H1 (cell line): ENCODE data around the gene LUZP1. TPM values are rescaled to one million over a fixed set of nuclear protein-coding genes. Genes with fewer than 3 reads are reported as not detected.

Experiments used
- CTCF ChIA-PET: fragments of 300-600 bp; sonication (Branson Sonifier 250); formaldehyde crosslinking; loops from one replicate; lab custom pipeline; 2021; ENCODE audit not compliant: partially characterized antibody; lab: Charles Lee
- POLR2A ChIA-PET: fragments of 300-600 bp; sonication (Branson Sonifier 250); formaldehyde crosslinking; loops from one replicate; lab custom pipeline; 2021; ENCODE audit warnings: inconsistent platforms; ENCODE audit not compliant: partially characterized antibody; lab: Charles Lee
- DNase-seq, 2 experiments: peaks; one replicate each; pipeline versions ENCODE4 v3.0.0 to v3.0.0-alpha.2; 2010 to 2022; ENCODE audit warnings: low spot score in 2 of 2, low read depth in 1 of 2, mixed read lengths in 1 of 2
- FAIRE-seq: peaks from 2 replicates; lab custom pipeline; 2011; peaks lifted over from hg19 to GRCh38; lab: Jason Lieb, UNC
- H2AFZ ChIP-seq: 2 replicates; pipeline ENCODE4 v1.8.1; 2012; ENCODE audit warnings: low read length, inconsistent platforms
- H2AK5ac ChIP-seq: 2 replicates; pipeline ENCODE4 v1.6.1; 2013; ENCODE audit warnings: low read depth, low read length
- H2BK120ac ChIP-seq: replicated peaks from 2 replicates; pipeline ENCODE3; 2013; ENCODE audit warnings: low read depth, low read length, inconsistent platforms
- H2BK12ac ChIP-seq: 2 replicates; pipeline ENCODE4 v1.6.1; 2013; ENCODE audit warnings: low read depth, low read length
- H2BK15ac ChIP-seq: 2 replicates; pipeline ENCODE4 v1.6.1; 2013; ENCODE audit warnings: low read length
- H2BK20ac ChIP-seq: 2 replicates; pipeline ENCODE4 v1.6.1; 2013; ENCODE audit warnings: low read length
- H2BK5ac ChIP-seq: 2 replicates; pipeline ENCODE4 v1.6.1; 2013; ENCODE audit warnings: low read depth, low read length
- H3K14ac ChIP-seq: 2 replicates; pipeline ENCODE4 v1.6.1; 2013; ENCODE audit warnings: inconsistent platforms; ENCODE audit not compliant: insufficient read length
- H3K18ac ChIP-seq: 2 replicates; pipeline ENCODE4 v1.6.1; 2013; ENCODE audit warnings: low read length; ENCODE audit errors: extremely low read depth
- H3K23ac ChIP-seq: 2 replicates; pipeline ENCODE4 v1.6.1; 2013; ENCODE audit warnings: inconsistent platforms; ENCODE audit not compliant: insufficient read length
- H3K23me2 ChIP-seq: 2 replicates; pipeline ENCODE4 v1.6.1; 2013; ENCODE audit warnings: low read depth, low read length
- H3K27ac ChIP-seq: 2 replicates; pipeline ENCODE4 v1.6.1; 2011; ENCODE audit warnings: low read depth, low read length, inconsistent platforms
- H3K27me3 ChIP-seq, 4 experiments: replicated peaks in 1 of 4; 1 replicate in 1 of 4; 2 replicates in 3 of 4; pipeline versions ENCODE4 v1.6.1 to v1.8.1; 2011 to 2013; ENCODE audit warnings: low read length in 3 of 4, mild to moderate bottlenecking in 3 of 4, inconsistent platforms in 2 of 4, mixed read lengths in 2 of 4, moderate library complexity in 1 of 4; ENCODE audit not compliant: control insufficient read depth in 3 of 4, insufficient read depth in 3 of 4; ENCODE audit errors: extremely low read depth in 1 of 4
- H3K36me3 ChIP-seq, 4 experiments: 2 replicates each; pipeline versions ENCODE4 v1.6.1 to v1.8.1; 2011 to 2013; ENCODE audit warnings: mild to moderate bottlenecking in 4 of 4, low read length in 3 of 4, moderate library complexity in 2 of 4, control low read depth in 1 of 4, inconsistent platforms in 1 of 4; ENCODE audit not compliant: insufficient read depth in 4 of 4, control insufficient read depth in 2 of 4
- H3K4ac ChIP-seq: replicated peaks from 2 replicates; pipeline ENCODE3; 2013; ENCODE audit warnings: low read length, low read depth, mixed read lengths, inconsistent platforms; ENCODE audit not compliant: insufficient read length
- H3K4me1 ChIP-seq, 4 experiments: replicated peaks in 1 of 4; 1 replicate in 1 of 4; 2 replicates in 3 of 4; pipeline versions ENCODE4 v1.6.1 to v1.8.1; 2011 to 2013; ENCODE audit warnings: low read length in 3 of 4, inconsistent platforms in 2 of 4, mixed read lengths in 1 of 4; ENCODE audit not compliant: insufficient read depth in 4 of 4, control insufficient read depth in 3 of 4
- H3K4me2 ChIP-seq, 2 experiments: 2 replicates each; pipeline versions ENCODE4 v1.6.1 to v1.8.1; 2011 to 2013; ENCODE audit warnings: low read depth in 2 of 2, low read length in 2 of 2, control low read depth in 1 of 2, inconsistent platforms in 1 of 2, mild to moderate bottlenecking in 1 of 2; ENCODE audit not compliant: insufficient read depth in 1 of 2
- H3K4me3 ChIP-seq, 4 experiments: fragments of 200-600, 300-600 bp in 1 of 4; sonication (generic), shearing (Covaris generic), sonication (Bioruptor Twin) in 1 of 4; 2 replicates each; pipeline versions ENCODE4 v1.5.1 to v1.8.1; 2011 to 2016; ENCODE audit warnings: low read length in 4 of 4, low read depth in 3 of 4, control low read depth in 2 of 4, inconsistent platforms in 2 of 4, mild to moderate bottlenecking in 2 of 4, mixed read lengths in 1 of 4, moderate library complexity in 1 of 4; ENCODE audit not compliant: insufficient read depth in 2 of 4; ENCODE audit errors: extremely low read depth in 1 of 4
- H3K56ac ChIP-seq: replicated peaks from 2 replicates; pipeline ENCODE3; 2013; ENCODE audit warnings: low read depth, mild to moderate bottlenecking, mixed read lengths, low read length, inconsistent platforms; ENCODE audit not compliant: insufficient read length
- H3K79me1 ChIP-seq: 2 replicates; pipeline ENCODE4 v1.6.1; 2013; ENCODE audit warnings: low read depth, low read length, control low read depth
- H3K79me2 ChIP-seq, 2 experiments: 2 replicates each; pipeline versions ENCODE4 v1.6.1 to v1.8.1; 2012 to 2013; ENCODE audit warnings: low read length in 2 of 2, mild to moderate bottlenecking in 2 of 2, inconsistent platforms in 1 of 2; ENCODE audit not compliant: insufficient read depth in 2 of 2, control insufficient read depth in 1 of 2
- H3K9ac ChIP-seq, 4 experiments: replicated peaks in 1 of 4; 1 replicate in 1 of 4; 2 replicates in 3 of 4; pipeline versions ENCODE4 v1.6.1 to v1.8.1; 2011 to 2013; ENCODE audit warnings: low read depth in 3 of 4, low read length in 3 of 4, control low read depth in 2 of 4, mild to moderate bottlenecking in 2 of 4, moderate library complexity in 2 of 4, inconsistent platforms in 1 of 4; ENCODE audit errors: extremely low read depth in 1 of 4
- H3K9me3 ChIP-seq, 2 experiments: 2 replicates each; pipeline versions ENCODE4 v1.6.1 to v1.8.1; 2012 to 2013; ENCODE audit warnings: mild to moderate bottlenecking in 2 of 2, moderate library complexity in 2 of 2, control low read depth in 1 of 2, inconsistent platforms in 1 of 2, low read depth in 1 of 2, low read length in 1 of 2, mixed read lengths in 1 of 2; ENCODE audit not compliant: insufficient read depth in 2 of 2
- H4K20me1 ChIP-seq, 2 experiments: replicated peaks in 1 of 2; 2 replicates each; pipeline versions ENCODE3 to v1.8.1; 2011 to 2013; ENCODE audit warnings: inconsistent platforms in 2 of 2, low read length in 2 of 2, mild to moderate bottlenecking in 1 of 2; ENCODE audit not compliant: insufficient read depth in 2 of 2, control insufficient read depth in 1 of 2
- H4K5ac ChIP-seq: 2 replicates; pipeline ENCODE4 v1.6.1; 2013; ENCODE audit warnings: low read length, low read depth, mixed read lengths, inconsistent platforms; ENCODE audit not compliant: insufficient read length
- H4K8ac ChIP-seq: 2 replicates; pipeline ENCODE4 v1.8.0; 2013; ENCODE audit warnings: mild to moderate bottlenecking, moderate library complexity, low read length, inconsistent platforms; ENCODE audit not compliant: insufficient read depth; ENCODE audit errors: extremely low read depth
- H4K91ac ChIP-seq: replicated peaks from 2 replicates; pipeline ENCODE3; 2013; ENCODE audit warnings: low read length, mixed read lengths, inconsistent platforms; ENCODE audit not compliant: insufficient read length
- ASH2L ChIP-seq: fragments of 200-600, 300-600 bp; sonication (generic); IDR thresholded peaks from one replicate; pipeline ENCODE4 v1.7.1; 2017; ENCODE audit warnings: low read length
- CEBPB ChIP-seq: IDR thresholded peaks from 2 replicates; pipeline ENCODE4 v1.6.1; 2012; ENCODE audit warnings: low read depth, low read length
- CHD1 ChIP-seq: IDR thresholded peaks from 2 replicates; pipeline ENCODE4 v1.6.1; 2012; ENCODE audit warnings: low read depth, low read length, improper control_type of control experiment
- JUND ChIP-seq: IDR thresholded peaks from 2 replicates; pipeline ENCODE4 v1.6.1; 2011; ENCODE audit warnings: mild to moderate bottlenecking, improper control_type of control experiment, low read length
- RXRA ChIP-seq: IDR thresholded peaks from 2 replicates; pipeline ENCODE4 v1.6.1; 2011; ENCODE audit warnings: low read depth, mild to moderate bottlenecking, low read length, moderate library complexity; ENCODE audit not compliant: insufficient read depth
- TBP ChIP-seq: IDR thresholded peaks from 2 replicates; pipeline ENCODE4 v1.6.1; 2011; ENCODE audit warnings: low read depth, low read length, improper control_type of control experiment
- TEAD4 ChIP-seq: IDR thresholded peaks from 2 replicates; pipeline ENCODE4 v1.6.1; 2012; ENCODE audit warnings: low read depth, low read length, inconsistent platforms, mixed read lengths
- WGBS, 2 experiments: shearing (Covaris generic) in 1 of 2; methylation state at CpG; one replicate each; pipeline versions ENCODE4 v1.1.6 to v1.1.7; 2013 to 2015; ENCODE audit warnings: low lambda C conversion rate in 2 of 2, mixed read lengths in 2 of 2, inconsistent platforms in 1 of 2, low coverage in 1 of 2, missing lambda C conversion rate in 1 of 2; ENCODE audit not compliant: insufficient replicate concordance in 2 of 2, insufficient coverage in 1 of 2, insufficient read length in 1 of 2; ENCODE audit errors: extremely low coverage in 1 of 2, missing lambda C conversion rate in 1 of 2; 5-methylcytosine and 5-hydroxymethylcytosine counted together
- polyA plus RNA-seq, 7 experiments: library from polyadenylated mRNA; depleted of rRNA in 3 of 7; stranded (reverse) in 5 of 7; unstranded in 2 of 7; fragments of >200 nt in 5 of 7; fragments of 200-250 nt in 2 of 7; gene quantifications; 1 replicate in 5 of 7; 2 replicates in 1 of 7; 4 replicates in 1 of 7; pipeline versions ENCODE4 v1.2.1 to v1.2.3, GENCODE V29; 2011 to 2013; ENCODE audit warnings: missing spikeins in 2 of 7, mixed read lengths in 2 of 7
- total RNA-seq: library from RNA; stranded (reverse); fragmentation: NEBNext Ultra II Directional; extraction: Animal tissue kit (Norgen Biotek cat#: 25700); gene quantifications from 2 replicates; pipeline ENCODE4 v1.2.1, GENCODE V29; 2021

LUZP1 gene
- total and polyA plus RNA-seq, 2 of the 8 experiments (the other 6 are each of a cell fraction or from before 2014, with no cell fraction given), result 14.0 to 60.5 TPM

DNA sequence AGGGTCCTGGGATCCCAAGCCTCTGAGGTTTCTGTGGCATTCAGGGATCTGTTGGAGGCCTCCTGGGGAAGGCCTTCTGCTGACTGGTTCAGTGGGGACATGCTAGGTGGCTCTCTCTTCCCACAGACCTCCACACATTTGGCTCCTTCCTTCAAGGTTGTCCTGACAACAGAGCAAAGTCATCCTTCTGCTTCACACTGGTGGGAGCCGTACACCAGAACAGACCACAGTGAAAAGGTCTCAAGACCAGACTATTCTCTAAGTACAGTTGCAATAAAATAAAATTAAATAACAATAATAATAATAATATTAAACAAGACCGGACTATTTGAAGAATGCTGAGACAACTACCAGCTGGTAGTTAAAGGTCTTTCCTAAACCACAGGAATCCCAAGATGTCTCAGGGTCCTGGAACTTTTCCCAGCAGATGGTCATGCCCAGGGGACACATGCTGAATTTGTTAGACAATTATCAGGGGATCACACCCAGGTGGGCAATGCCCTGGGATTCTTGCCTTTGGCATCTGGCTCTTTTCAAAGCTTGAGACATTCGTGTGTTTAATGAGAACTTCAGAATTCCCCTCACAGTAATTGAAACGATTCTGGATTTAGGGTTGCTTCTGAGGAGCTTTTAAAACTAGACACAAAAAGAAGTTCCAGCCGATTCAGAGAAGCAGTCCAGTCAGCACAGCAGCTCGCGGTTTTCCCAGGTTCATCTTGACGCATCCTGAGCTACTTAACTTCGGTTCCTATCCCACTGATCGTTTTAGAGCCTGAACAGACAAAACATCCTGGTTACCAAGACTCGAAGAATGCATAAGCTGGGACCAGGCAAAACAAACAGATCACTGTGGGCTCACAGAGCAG, 25.7 kb upstream of the LUZP1 start:
- Histone ChIP-seq H3K27me3 (no peaks in the 10 kb centered on the region), H3K36me3 (peaks cover 0 to 17% (median 1%) of the 10 kb centered on the region in 4 experiments; a peak in 4 of 8 replicates), H4K8ac (no peak overlapping the region), H2BK20ac (no peak overlapping the region), H2BK120ac (no peak overlapping the region), H3K79me1 (no peaks in the 10 kb centered on the region), H3K27ac (no peak overlapping the region), H3K4me2 (no peak overlapping the region), H2AFZ (no peak overlapping the region), H3K9ac (no peak overlapping the region), H3K4ac (no peak overlapping the region), H3K9me3 (no peaks in the 10 kb centered on the region), H3K23me2 (no peaks in the 10 kb centered on the region), H4K91ac (no peak overlapping the region), H2BK5ac (no peak overlapping the region), H3K23ac (no peak overlapping the region), H3K4me1 (0 out of 7 replicates have a peak, but pooled peaks cover 0 to 3% (median 0%) of the 10 kb centered on the region in 4 experiments), H3K79me2 (no peaks in the 10 kb centered on the region), H3K4me3 (no peak overlapping the region), H4K5ac (no peak overlapping the region), H4K20me1 (no peaks in the 10 kb centered on the region), H3K56ac (no peak overlapping the region), H3K18ac (no peak overlapping the region), H3K14ac (no peak overlapping the region), H2BK15ac (no peak overlapping the region), H2BK12ac (no peak overlapping the region), H2AK5ac (no peak overlapping the region)
- no peak for FAIRE-seq
- no peak for DNase-seq
- 81% methylated on average over 11 of the region's 11 CpGs; no CpG with 5 or more reads in 1 of the 2 experiments for WGBS, 2 experiments
- POLR2A ChIA-PET, result interaction anchor here (1.3 to 1.6 kb wide), 2 partner anchors 27 to 69 kb away, joined by 3 read pairs; no protein-coding TSS in a partner anchor
- CTCF ChIA-PET, result interaction anchor here (0.9 to 6.6 kb wide), 8 partner anchors 11 to 99 kb away, joined by 3 to 63 read pairs (median 4); no protein-coding TSS in a partner anchor
- TF ChIP-seq JUND, result no peak
- no peak for TF ChIP-seq TBP
- TF ChIP-seq CEBPB, result no peak
- TF ChIP-seq CHD1, result no peak
- TF ChIP-seq ASH2L, result no peak
- TF ChIP-seq RXRA, result no peak
- TF ChIP-seq TEAD4, result no peak
